Stimulated activated CD4-positive, alpha-beta T cell treated with anti-CD3 and anti-CD28 coated beads, Interleukin-2, amount 100 ng/mL, for 4 hours (primary cell): Measurements from ENCODE around the gene MAJIN.
"Not testable (repeated sequence)": the region's sequence is repeated elsewhere in the genome, so short reads cannot be mapped to it uniquely, and the experiment has no call there.

ENCODE experiments used
- DNase-seq: peaks from one replicate; pipeline ENCODE4 v3.0.0-alpha.2; 2020; ENCODE audit warnings: low read depth

The MAJIN gene

DNA sequence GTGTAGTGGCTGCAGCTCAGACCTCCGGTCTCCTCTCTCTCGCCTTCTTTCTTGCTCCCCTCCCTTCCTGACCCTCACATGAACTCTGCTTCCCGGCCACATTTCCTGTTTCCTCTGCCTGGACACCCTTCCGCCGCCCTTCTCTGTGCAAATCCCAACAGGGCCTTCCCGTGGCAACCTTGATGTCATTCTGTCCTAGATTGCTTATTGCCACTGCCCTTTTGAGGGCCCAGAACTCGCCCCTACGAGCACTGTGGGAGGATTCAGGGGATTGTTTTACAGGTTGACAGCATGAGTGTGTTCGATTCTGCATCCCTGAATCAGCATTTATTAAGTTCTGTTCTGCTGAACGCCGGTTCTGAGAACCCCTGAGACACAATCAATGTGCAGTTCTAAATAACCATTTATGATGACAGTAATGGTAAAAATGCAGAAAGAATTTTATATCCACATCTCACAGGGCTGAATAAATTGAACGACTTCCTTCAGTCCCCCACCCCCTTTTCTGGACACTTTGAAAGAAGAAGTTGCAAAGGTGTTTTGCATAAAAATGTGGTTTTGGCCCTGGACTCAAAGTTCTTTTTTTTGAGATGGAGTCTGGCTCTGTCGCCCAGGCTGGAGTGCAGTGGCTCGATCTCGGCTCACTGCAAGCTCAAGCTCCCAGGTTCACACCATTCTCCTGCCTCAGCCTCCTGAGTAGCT, 18.5 kb upstream of the MAJIN start:
- DNase-seq = no peak

DNA sequence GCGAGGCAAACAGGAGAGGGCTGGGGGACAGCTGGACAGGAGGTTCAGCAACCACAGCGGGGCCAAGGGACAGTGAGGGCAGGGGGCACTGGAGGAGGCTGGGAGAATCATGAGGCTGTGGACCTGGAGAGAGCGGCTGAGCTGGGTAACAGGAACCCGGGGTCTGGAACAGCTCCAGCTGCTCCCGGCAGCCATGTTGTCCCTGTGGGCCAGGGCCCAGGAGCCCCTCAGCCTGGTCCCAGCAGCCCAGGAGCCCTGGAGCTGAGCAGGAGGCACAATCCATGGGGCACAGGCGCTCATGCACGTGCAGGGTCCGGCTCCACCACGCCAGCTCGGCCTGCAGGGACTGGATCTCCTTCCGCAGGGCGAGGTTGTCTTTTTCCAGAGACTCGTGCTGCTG, 17.5 kb upstream of the MAJIN start:
- DNase-seq = no peak

DNA sequence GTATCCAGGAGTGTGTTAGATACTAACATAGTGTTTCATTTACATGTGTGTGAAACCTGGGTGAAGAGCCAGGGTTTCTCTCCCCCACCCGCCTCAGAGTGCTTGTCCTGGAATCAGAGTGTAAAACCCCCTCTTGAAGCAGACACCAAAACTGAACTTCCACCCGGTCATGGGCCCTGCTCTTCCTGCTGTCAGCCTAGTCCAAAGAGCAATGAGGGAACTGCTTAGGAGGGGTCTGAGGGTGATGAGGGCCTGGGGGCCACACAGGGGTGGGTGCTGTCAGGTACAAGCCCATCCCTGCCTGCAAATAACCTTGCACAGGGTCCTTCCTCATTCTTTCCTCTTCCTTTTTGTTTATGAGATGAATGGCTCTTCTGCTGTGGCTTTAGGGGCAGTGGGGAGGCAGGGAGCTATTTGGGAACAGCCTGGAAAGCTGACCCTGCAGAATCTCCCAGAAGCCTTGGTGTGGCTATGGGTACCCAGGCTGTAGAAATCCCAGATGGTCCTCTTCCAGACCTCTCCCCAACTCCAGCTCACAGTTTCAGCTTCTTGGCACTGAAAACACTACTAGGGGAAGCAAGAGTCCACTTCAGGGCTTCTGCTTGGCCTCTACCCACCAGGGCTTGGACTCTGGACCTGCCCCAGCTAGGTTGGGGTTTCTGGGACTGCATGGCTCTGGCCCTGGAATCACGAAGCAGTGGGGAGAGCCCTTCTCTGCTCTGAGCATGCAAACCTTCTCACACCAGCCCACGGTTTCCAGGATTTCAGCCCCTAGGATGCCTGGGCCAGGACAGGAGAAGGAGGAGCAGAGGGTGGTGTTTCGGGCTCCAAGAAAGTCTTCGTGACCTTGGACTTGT, 16.3 kb upstream of the MAJIN start:
- no peak for DNase-seq

DNA sequence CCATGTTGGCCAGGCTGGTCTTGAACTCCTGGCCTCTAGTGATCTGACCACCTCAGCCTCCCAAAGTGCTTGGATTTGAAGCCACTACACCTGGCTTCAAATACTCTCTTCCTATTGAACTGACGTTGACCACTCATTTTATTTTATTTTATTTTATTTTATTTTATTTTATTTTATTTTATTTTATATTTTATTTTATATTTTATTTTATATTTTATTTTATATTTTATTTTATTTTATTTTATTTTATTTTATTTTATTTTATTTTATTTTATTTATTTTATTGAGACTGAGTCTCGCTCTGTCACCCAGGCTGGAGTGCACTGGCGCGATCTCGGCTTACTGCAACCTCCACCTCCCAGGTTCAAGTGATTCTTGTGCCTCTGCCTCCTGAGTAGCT, 11.4 kb upstream of the MAJIN start:
- not testable (repeated sequence) for DNase-seq

DNA sequence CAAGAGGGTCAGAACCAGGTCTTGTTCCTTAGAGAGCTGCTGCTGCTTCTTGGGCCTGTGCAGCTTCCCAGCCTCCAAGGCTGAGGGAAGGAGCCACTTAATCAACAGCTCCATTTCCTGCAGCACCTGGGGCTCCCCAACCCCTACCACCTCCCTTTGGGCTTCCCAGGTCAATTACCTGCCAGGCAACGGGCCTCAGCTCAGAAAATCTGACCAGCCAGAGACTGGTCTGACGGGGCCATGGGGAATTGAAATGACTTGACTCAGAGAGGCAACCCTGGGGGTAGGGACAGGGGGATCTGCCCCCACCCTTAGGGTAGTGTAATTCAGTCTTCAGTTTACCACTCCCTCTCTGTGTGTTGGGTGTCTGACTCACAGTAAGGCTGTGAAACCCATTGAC, 4.7 kb upstream of the MAJIN start:
- DNase-seq = no peak

DNA sequence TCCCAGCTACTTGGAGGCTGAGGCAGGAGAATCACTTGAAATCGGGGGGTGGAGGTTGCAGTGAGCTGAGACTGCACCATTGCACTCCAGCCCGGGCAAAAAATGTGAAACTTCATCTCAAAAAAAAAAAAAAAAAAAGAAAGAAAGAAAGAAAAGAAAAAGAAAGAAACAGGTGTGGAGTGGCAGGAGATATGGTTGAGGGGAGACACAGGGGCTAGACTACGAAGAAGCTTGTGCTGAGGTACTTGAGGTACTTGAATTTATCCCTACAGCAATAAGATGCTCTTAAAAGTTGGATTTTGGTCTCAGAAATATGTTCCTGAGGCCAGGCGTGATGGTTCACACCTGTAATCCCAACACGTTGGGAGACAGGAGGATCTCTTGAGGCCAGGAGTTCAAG, 2.2 kb upstream of the MAJIN start:
- no peak for DNase-seq

DNA sequence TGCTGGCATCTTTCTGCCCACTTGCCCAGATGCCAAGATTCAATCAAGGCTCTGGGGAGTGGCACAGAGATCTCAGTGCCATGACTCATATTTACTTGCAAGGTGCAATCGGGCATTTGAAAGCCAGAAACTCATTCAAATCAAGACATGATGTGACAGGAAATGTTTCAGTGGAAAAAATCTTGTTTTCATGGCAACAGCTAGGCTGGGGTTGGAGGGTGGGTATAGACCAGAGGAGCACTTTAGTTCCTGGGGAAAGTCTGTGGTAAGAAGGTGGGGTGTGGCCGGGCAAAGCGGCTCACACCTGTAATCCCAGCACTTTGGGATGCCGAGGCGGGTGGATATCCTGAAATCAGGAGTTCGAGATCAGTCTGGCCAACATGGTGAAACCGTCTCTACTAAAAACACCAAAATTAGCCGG, 1.2 kb downstream of the MAJIN start:
- DNase-seq = peak; percentile 16

DNA sequence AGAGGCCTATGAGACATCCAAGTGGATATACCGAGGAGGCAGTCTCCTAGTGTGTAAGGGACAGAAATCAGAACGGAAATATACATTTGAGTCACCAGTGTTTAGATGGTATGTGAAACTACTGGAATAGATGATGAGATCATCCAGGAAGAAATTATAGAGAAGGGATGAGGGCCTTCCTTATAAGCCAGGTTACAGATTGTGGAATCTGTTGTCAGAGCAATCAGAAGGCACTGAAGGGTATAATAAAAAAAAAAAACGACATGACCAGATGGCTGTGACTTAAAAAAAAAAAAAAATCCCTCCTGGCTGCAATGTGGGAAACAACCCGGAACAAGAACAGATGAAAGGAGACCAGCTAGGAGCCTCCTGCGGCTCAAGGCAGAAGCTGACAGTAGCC, 2.7 kb downstream of the MAJIN start:
- no peak for DNase-seq

DNA sequence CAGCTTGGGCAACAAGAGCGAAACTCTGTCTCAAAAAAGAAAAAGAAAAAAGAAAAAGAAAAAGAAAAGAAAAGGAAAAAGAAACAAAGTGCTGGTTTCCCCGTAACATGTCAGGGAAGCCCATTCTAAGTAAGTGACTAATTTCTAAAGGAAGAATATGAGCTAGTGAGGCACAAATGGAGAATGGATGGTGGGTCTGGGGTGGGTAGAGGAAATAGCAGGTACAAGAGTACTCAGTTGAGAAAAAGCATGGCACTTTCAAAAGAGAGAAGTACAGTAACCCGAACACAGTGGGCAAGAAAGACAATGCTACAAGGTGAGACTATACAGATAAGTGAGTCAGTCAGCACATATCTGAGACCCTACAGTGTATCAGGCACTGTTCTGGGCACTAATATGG, 4.5 kb downstream of the MAJIN start:
- no peak for DNase-seq

DNA sequence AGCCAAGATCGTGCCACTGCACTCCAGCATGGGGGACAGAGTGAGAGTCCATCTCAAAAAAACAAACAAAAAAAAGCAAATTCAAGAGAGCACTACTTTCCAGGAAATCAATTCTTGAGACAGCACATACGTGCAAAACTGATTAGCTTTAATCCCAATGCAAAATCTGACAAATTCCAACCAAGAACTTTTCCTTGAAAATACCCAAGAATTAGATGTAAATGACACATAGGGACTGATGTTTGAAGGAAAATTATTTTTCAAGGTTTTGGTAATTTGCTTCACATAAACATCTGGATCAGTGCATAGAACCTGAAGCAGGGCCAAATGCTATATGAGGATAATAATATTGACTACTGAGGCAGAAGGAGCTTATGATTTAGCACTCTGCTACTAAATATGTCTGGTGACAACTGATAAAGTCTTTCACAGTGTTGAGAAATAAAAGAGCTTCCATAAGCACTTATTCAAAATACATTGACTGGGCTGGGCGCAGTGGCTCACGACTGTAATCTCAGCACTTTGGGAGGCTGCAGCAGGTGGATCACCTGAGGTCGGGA, 8.8 kb downstream of the MAJIN start:
- DNase-seq = no peak

DNA sequence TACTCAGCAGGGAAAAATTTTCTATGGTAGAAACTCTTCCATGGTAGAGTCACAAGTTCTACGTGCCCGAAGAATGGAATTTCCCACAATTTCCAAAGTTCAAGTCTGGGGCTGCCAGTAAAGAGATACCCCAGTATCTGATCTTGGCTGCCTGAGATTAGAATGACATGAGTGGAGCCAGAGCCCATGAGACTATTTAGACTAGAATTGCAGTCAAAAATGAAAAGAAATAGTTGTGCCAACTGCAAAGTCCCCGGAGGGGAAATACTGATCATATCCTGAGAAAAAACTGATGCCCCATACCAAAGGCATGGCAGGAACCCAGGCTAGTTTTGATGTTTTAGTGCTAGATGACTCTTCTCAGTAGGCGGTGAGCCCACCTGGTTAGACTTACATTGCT, 11.2 kb downstream of the MAJIN start:
- DNase-seq = no peak

DNA sequence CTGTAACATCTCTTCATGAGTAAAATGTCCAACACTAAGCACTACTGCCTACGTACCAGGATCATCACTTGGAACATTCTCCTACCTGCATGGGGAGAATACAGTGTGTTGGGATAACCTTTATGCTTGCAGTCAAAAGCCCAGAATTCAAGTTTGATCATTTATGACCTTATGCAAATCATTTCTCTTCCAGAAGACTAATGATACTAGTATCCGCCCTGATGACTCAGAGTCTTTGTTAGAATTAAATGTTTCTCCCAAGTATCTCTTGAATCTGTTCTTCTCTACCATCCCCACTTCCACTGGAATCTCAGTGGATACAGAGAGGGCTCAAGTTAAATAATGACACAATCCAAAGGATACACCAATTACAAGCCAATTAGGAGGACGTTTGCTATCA, 12.4 kb downstream of the MAJIN start:
- no peak for DNase-seq

DNA sequence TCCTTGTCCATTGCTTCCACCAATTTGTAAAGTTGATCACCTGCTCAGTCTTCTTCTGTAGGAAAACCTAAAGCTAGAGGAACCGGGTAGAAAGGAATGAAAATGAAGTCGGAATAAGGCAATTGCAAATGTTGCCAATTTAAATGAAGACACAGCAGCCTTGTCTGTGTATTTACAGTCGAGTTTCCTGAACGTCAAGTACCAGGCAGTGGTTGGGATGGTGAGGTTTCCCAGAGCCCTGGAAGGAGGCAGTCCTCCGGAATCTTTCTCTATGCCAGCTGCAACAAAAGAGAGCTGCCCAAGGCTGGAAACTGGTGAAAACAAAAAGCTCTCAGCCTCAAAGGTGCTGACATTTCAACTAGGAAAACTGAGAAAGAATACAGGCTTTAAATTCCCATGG, 17.7 kb downstream of the MAJIN start:
- DNase-seq = no peak

DNA sequence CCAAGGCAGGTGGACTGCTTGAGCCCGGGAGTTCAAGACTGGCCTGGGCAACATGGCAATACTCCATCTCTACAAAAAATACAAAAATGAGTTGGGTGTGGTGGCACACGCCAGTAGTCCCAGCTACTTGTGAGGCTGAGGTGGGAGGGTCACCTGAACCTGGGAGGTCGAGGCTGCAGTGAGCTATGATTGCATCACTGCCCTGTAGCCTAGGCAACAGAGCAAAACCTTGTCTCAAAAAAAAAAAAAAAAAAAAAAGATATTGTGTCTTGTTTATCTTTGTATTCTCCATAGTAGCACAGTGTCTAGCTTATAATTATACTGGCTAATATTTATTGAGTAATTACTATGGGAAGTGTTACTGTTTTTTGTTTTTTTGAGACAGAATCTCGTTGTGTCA, 20.4 kb downstream of the MAJIN start:
- DNase-seq = no peak

DNA sequence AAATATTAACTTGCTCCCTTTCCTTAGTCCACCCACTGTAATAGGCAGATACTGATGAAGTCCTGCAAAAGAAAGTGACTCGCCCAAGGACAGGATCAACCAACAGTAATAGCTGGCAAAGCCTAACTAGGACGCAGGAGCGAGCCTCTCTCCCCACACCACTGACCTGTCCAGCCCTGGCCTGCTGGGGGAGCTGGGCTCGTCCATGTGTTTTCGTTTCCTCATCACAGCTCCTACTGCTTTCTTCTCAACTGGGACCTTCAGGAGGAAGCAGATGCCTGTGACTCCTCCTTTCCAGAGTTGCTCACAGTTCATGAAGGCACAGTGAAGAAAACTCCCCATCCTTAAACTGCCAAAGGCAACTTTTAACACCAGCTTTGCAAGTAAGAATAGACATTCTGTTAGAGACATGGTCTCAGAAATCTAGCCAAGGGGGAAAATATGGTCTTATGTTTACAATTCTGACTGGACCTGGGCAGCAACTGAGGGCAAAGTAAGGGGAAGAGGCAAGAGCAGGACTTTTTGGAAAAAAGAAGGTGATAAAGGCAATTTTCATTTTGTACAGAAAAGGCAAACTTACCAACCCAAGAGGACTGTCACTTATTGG, 24.6 kb downstream of the MAJIN start:
- no peak for DNase-seq

DNA sequence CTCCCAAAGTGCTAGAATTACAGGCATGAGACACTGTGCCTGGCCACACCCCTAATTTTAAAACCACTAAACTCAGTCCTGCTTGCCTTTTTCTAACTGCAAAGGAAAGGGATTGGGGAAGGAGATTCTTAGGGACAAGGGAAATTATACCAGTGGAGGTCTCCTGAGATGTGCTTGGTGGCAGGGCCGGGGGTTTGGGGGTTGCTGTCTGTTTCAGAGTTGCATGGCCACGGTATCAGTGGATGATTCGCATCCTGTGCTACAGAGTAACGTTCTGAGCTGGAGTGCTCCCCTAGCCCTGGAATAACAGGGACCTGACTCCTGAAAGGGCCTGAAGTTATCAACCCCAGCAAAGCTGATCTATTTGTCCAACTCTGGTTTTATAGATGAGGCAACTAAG, 35.4 kb downstream of the MAJIN start:
- no peak for DNase-seq

DNA sequence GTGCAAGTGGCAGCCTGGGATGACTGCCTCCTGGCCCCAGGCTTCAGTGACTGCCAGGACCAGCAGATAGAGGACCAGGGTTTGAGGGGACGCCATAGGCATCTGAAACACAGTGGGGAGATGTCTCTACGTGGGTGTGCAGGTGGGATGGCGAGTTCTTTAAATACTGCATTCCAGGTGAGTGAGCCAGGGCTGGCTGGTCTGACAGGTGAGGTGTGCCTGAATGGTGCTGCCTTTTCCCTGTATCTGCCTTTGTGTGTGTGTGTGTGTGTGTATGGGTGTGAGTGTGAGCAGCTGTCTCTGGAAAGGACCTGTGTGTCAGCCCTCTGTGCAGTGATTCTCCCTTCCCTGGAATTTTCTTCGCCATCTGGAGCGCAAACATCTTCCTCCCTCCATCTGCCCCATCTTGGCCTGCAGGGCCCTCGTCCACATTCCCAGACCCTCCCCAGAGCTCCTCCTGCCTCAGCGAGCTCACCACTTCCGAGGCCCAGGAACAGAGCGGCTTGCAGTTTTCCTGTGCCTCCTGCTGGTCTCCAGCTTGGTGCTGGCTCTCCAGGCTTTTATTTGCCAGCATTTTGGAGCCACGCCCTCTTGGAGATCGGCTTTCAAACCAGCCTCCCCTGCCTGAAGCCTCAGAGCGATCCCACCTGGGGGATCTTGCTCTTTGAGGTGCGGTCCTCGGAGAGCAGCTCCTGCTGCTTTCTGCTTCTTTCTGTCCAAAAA, 36.4 kb downstream of the MAJIN start, which contains the start of gene GPHA2:
Gene GPHA2 (minus strand): TSS at position 535 of the 723 bp plus-strand sequence. CDS start 433 bp downstream, at position 102.
- no peak for DNase-seq

DNA sequence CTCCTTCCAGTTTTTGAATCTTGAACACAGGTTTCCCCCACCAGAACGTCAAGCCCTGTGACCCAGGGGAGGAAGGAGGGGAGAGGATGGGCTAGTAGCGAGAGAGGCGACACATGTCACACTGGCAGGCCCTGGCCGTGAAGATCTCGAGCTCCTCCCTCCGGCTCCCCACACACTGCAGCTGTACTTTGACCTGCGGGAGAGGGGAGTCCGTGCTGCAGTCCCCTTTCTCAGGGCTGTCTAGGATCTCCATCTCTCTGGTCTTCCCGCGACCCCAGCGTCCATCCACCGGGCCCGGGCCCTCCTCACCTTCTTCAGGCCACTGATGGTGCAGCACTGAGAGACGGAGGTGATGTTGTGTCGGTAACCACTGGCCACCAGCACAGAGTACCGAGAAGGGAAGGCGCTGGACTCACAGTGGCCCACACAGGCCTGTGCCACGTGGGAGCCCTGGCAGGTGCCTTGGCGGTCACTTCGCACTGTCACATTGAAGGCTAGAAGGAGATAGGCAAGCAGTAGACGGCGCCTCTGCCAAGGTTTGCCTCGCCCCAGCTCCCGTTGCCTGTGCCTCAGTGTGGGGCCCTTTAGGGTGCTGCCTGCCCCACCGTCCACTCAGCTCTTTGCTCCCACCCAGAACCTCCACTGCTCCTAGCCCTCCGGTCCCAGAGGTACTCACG, 37.1 kb downstream of the MAJIN start:
- DNase-seq = no peak

DNA sequence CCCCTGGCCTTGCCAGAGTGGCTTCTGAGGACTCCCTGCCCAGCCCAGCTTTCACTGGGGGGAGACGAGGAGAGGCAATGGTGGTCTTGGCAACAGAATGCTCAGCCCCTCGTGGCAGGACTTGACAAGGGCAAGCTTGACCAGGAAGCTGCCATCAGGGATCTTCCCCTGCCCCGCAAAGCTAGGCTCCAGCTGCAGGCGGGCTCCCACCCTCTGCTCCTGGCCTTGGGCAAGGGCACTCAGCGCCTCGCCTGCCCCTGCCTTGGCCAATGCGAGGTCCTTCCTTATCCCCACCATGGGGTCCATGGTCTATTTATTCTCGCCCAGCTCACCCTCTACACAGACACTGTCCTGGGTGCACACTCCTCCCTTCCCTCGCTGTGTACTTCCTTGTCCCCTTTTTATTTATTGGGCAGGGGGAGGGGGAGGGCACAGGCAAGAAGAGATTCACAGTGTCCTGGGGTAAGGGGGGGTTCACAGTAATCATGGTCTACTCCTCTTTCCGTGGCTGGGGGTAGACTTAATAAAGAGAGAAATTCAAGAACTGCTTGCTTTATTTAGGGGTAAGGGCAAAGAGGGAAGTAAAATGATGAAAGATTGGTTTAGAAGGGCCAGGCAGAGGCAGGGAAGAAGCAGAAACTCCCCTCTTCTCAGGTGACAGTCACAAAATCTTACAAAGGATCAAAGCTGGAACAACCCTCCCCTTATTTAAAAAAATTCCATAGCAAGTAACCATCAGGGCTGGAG, 37.8 kb downstream of the MAJIN start:
- no peak for DNase-seq

DNA sequence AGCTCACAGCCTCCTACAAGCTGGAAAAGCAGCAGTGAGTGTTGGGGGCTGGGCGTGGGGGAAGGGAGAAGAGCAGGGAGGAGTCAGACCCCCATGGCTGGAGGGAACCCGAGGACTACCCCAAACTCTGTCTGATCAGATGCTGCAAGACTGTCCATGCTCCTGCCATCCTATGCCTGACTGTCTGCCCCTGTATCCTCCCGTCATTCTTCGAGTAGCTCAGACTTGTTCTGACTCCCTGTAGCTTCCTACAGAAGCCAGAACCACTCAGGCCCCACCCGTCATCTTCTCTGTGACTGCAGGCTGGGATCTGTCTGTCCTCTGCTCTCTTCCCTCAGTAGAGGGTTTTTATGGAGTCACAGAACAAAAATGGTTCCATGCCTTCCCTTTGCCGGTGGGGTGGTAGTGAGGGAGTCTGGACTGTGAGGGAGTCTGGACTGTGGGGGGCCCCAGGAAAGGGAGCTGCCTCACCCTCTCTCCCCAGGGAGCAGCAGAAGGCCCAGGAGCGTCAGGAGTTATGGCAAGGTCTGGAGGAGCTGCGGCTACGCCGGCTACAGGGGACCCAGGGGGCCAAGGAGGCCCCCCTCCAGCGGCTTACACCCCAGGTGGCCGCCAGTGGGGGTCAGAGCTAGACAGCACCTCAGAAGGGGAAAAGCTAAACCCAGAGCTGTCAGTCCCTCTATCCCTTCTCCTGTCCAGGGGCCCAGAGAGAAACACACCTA, 38.5 kb downstream of the MAJIN start:
- no peak for DNase-seq
